ENCODE measurements around the gene TCAF1.
A peak's percentile ranks its signal among the peaks of the same experiment; 100 is the strongest.
"Not testable (repeated sequence)": the region's sequence is repeated elsewhere in the genome, so short reads cannot be mapped to it uniquely, and the experiment has no call there.

Gene TCAF1

GRCh38 chr7:143877098-143877497 is 24.9 kb downstream of the TCAF1 start:
- TF ChIP-seq LEF1 (IDR thresholded peaks at IDR 0.05; ENCODE audit: borderline replicate concordance): no peak
- TF ChIP-seq FOXA1 (IDR thresholded peaks at IDR 0.05): no peak
- no peak for TF ChIP-seq ZNF384 (IDR thresholded peaks at IDR 0.05)
- no peak for TF ChIP-seq NFRKB (IDR thresholded peaks at IDR 0.05)
- TF ChIP-seq L3MBTL2 (conservative IDR thresholded peaks at IDR 0.05): no peak
- no peak for TF ChIP-seq FOXK2 (IDR thresholded peaks at IDR 0.05)
- no peak for TF ChIP-seq CTBP1 (IDR thresholded peaks at IDR 0.05; ENCODE audit: borderline replicate concordance)
- no peak for TF ChIP-seq SUZ12 (IDR thresholded peaks at IDR 0.05)
- TF ChIP-seq FOXM1 (IDR thresholded peaks at IDR 0.05; ENCODE audit: borderline replicate concordance): no peak
- no peak for TF ChIP-seq ELF4 (IDR thresholded peaks at IDR 0.05)
- no peak for TF ChIP-seq BHLHE40 (IDR thresholded peaks at IDR 0.05; ENCODE audit: borderline replicate concordance)
- no peak for TF ChIP-seq ARNT (IDR thresholded peaks at IDR 0.05)
- no peak for TF ChIP-seq PKNOX1 (IDR thresholded peaks at IDR 0.05)
- TF ChIP-seq TARDBP (IDR thresholded peaks at IDR 0.05): no peak
- no peak for TF ChIP-seq HDGF (IDR thresholded peaks at IDR 0.05; ENCODE audit: borderline replicate concordance)
- TF ChIP-seq SP1 (IDR thresholded peaks at IDR 0.05): no peak
- POLR2A ChIA-PET: interaction anchor here (0.9 kb wide), 1 partner anchor 25 kb away, joined by 3 read pairs; the partner anchor contains the start of gene TCAF1
- CTCF ChIA-PET: no interaction called here
- no peak for DNase-seq (ENCODE audit: extremely low spot score)

DNA sequence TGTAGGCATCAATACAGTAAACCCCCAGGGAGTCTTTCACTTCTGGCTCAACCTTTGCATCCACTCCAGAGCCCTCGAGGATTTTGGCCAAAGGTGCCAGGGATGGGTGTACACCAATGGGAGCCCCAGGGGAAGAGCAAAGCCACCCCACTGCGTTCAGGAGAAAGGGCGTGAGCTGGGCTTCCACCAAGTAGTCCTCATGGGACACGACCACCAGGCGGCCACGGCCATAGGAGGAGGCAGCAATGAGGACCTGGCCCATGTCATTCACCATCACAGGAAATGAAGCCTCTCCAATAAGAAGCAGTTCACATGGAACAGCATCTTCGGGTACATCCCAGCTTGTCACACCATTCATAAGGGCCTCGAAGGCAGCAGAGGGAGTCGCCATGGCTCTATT is 25.8 kb downstream of the TCAF1 start:
- no peak for DNase-seq (ENCODE audit: extremely low spot score)
- ChIA-PET POLR2A (no interaction called here), CTCF (no interaction called here)
- TF ChIP-seq TARDBP (IDR thresholded peaks at IDR 0.05): no peak

DNA sequence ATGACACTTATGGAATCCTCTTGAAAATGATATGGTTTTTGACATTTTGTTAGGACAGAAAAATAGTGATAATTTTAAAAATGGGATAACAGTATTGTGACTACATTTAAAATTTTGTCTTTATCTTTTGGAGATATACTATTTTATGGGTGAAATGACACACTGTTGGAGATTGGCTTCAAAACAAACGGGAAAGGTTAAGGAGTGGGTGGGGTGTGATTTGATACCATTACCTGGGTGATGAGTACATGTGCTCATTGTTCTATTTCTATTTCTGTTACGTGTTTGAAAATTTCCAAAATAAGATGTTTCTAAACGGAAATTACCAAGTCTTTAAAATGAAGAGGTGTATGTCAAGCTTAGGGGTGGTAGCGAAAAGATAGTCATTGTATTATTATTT is 28.7 kb downstream of the TCAF1 start:
- POLR2A ChIA-PET; DNase-seq (ENCODE audit: extremely low spot score); CTCF ChIA-PET: not testable (repeated sequence)

- DNase-seq (ENCODE audit: extremely low spot score); POLR2A ChIA-PET; CTCF ChIA-PET: not testable (repeated sequence)
These were observed 30.4 kb downstream of the TCAF1 start for GRCh38 chr7:143871534-143871933.

- DNase-seq (ENCODE audit: extremely low spot score); POLR2A ChIA-PET; CTCF ChIA-PET: not testable (repeated sequence)
These were observed 44.0 kb downstream of the TCAF1 start for GRCh38 chr7:143857994-143858393.

DNA sequence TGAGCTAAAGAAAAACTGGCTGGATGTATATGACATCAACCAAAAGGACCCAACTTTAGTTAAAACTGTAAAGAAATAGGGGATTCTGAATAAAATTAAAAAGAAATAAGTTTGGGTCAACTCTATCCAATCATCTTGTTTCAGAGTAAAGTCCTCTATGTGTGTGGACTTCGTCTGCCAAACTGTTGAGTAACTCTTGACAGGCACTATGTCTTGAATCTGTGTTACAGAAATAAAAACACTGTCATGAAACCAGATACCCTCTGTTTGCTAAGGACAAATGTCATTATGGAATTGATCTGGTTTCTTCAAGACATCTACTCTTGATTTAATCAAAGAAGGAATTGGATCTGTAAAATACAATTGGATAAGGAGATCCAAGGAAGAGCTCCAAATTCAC is 46.5 kb downstream of the TCAF1 start:
- CTCF ChIA-PET; DNase-seq (ENCODE audit: extremely low spot score); POLR2A ChIA-PET: not testable (repeated sequence)

DNA sequence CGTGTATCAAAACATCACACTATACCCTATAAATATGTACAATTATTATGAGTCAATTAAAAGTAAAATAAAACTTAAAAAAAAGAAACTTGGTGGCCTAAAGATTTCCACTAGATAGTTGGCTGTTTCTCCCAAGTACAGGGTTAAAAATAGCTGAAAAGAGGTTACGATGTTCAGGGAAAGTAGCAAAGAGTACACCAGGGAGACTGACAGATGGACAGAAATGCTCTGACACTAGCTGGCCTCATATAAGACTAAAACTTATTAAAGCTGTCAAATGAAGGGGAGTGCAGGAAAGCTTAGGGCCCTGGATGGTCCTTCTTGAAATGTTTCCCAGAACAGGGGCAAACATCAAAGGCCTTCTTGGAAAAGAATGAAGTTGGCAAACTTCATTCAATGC is 51.3 kb downstream of the TCAF1 start:
- CTCF ChIA-PET: no interaction called here
- TF ChIP-seq L3MBTL2 (conservative IDR thresholded peaks at IDR 0.05): 0 out of 2 replicates have a peak, but pooled peaks have one; percentile 9
- TF ChIP-seq NFRKB (IDR thresholded peaks at IDR 0.05): no peak
- no peak for DNase-seq (ENCODE audit: extremely low spot score)
- POLR2A ChIA-PET: no interaction called here

DNA sequence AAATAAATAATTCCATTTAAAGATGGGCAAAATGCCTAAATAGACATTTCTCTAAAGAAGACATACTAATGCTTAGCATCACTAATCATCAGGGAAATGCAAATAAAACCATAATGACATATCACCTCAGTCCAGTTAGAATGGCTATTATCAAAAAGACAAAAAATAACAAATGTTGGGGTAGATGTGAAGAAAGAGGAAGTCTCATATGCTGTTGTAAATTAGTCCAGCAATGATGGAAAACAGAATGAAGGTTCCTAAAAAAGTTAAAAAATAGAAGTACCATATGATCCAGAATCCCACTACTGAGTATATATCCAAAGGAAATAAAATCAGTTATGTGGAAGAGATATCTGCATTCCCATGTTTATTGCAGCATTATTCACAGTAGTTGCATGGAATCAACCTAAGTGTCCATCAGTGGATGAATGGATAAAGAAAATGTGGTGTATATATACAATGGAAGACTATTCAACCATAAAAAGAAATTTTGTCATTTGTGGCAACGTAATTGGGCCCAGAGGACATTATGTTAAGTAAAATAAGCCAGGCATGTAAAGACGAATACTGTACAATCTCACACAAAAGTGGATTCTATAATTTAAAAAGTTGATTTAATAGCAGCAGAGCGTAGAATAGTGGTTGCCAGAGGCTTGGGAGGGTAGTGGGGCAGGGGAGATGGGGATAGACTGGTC is 52.0 kb downstream of the TCAF1 start:
- ChIA-PET CTCF (no interaction called here), POLR2A (no interaction called here)
- no peak for TF ChIP-seq ZNF384 (IDR thresholded peaks at IDR 0.05)
- TF ChIP-seq NFRKB (IDR thresholded peaks at IDR 0.05): no peak
- no peak for TF ChIP-seq L3MBTL2 (conservative IDR thresholded peaks at IDR 0.05)
- TF ChIP-seq SP1 (IDR thresholded peaks at IDR 0.05): no peak
- TF ChIP-seq FOXM1 (IDR thresholded peaks at IDR 0.05; ENCODE audit: borderline replicate concordance): no peak
- TF ChIP-seq ARNT (IDR thresholded peaks at IDR 0.05): no peak
- TF ChIP-seq FOXK2 (IDR thresholded peaks at IDR 0.05): no peak
- no peak for TF ChIP-seq PKNOX1 (IDR thresholded peaks at IDR 0.05)
- TF ChIP-seq CTBP1 (IDR thresholded peaks at IDR 0.05; ENCODE audit: borderline replicate concordance): no peak
- no peak for TF ChIP-seq SUZ12 (IDR thresholded peaks at IDR 0.05)
- TF ChIP-seq TARDBP (IDR thresholded peaks at IDR 0.05): no peak
- no peak for TF ChIP-seq ELF4 (IDR thresholded peaks at IDR 0.05)
- TF ChIP-seq BHLHE40 (IDR thresholded peaks at IDR 0.05; ENCODE audit: borderline replicate concordance): no peak
- no peak for TF ChIP-seq FOXA1 (IDR thresholded peaks at IDR 0.05)
- no peak for TF ChIP-seq LEF1 (IDR thresholded peaks at IDR 0.05; ENCODE audit: borderline replicate concordance)
- DNase-seq (ENCODE audit: extremely low spot score): no peak

- TF ChIP-seq NFRKB (IDR thresholded peaks at IDR 0.05) (no peak), SP1 (IDR thresholded peaks at IDR 0.05) (no peak), BHLHE40 (IDR thresholded peaks at IDR 0.05; ENCODE audit: borderline replicate concordance) (no peak), ZNF384 (IDR thresholded peaks at IDR 0.05) (no peak), L3MBTL2 (conservative IDR thresholded peaks at IDR 0.05) (no peak), FOXA1 (IDR thresholded peaks at IDR 0.05) (no peak), PKNOX1 (IDR thresholded peaks at IDR 0.05) (no peak), TARDBP (IDR thresholded peaks at IDR 0.05) (no peak), CTBP1 (IDR thresholded peaks at IDR 0.05; ENCODE audit: borderline replicate concordance) (no peak), FOXM1 (IDR thresholded peaks at IDR 0.05; ENCODE audit: borderline replicate concordance) (no peak)
- ChIA-PET CTCF (no interaction called here), POLR2A (no interaction called here)
- DNase-seq (ENCODE audit: extremely low spot score): no peak
These were observed 53.8 kb downstream of the TCAF1 start for GRCh38 chr7:143848192-143848591.
